Stomach smooth muscle (tissue), 2 donors: ENCODE data around the gene HTT-AS.
A peak's percentile ranks its signal among the peaks of the same experiment; 100 is the strongest.

Experiments
- H3K27ac ChIP-seq: one replicate; pipeline ENCODE4 v1.7.0; 2013; ENCODE audit warnings: mild to moderate bottlenecking, low read length, inconsistent platforms
- H3K27me3 ChIP-seq, 2 donors: one replicate each; pipeline ENCODE4 v1.7.0; 2013; ENCODE audit warnings: low read length in 2 of 2; ENCODE audit not compliant: insufficient read depth in 2 of 2, control insufficient read depth in 1 of 2
- H3K36me3 ChIP-seq, 2 donors: one replicate each; pipeline ENCODE4 v1.7.0; 2013; ENCODE audit warnings: low read length in 2 of 2; ENCODE audit not compliant: control insufficient read depth in 2 of 2, insufficient read depth in 2 of 2
- H3K4me1 ChIP-seq: one replicate; pipeline ENCODE4 v1.7.0; 2013; ENCODE audit warnings: low read length; ENCODE audit not compliant: control insufficient read depth, insufficient read depth
- H3K4me3 ChIP-seq, 2 donors: one replicate each; pipeline ENCODE4 v1.7.0; 2013; ENCODE audit warnings: low read length in 2 of 2
- H3K9ac ChIP-seq, 2 donors: one replicate each; pipeline ENCODE4 v1.7.0; 2013; ENCODE audit warnings: low read length in 2 of 2, mild to moderate bottlenecking in 1 of 2
- H3K9me3 ChIP-seq, 2 donors: one replicate each; pipeline ENCODE4 v1.7.0; 2013; ENCODE audit warnings: low read length in 2 of 2; ENCODE audit not compliant: control insufficient read depth in 2 of 2
- donor health status: healthy.
- donor health status: Pancreatic carcinoma.

HTT-AS gene

GRCh38 chr4:3074078-3074845, at the start of gene HTT-AS, which contains the start of gene HTT:
HTT-AS (minus strand) TSS chr4:3074538.
HTT (plus strand) TSS chr4:3074681; CDS start chr4:3074826, 145 bp downstream.
- Histone ChIP-seq H3K4me3 (peak within 1 kb of the TSS; percentile 77 to 92), H3K4me1 (peaks cover 17% of the 10 kb centered on the region), H3K27ac (peak within 1 kb of the TSS; percentile 55), H3K9me3 (no peaks in the 10 kb centered on the region), H3K27me3 (no peaks in the 10 kb centered on the region), H3K36me3 (no peaks in the 10 kb centered on the region), H3K9ac (peak within 1 kb of the TSS; percentile 84 to 87)

GRCh38 chr4:3123181-3123671, 48.9 kb upstream of the HTT-AS start:
- Histone ChIP-seq H3K27ac (peak overlapping the region; percentile 18), H3K36me3 (peaks cover 14 to 23% of the 10 kb centered on the region in 2 donors), H3K27me3 (no peaks in the 10 kb centered on the region), H3K4me1 (peaks cover 6% of the 10 kb centered on the region), H3K9ac (no peak overlapping the region), H3K4me3 (no peak overlapping the region), H3K9me3 (no peaks in the 10 kb centered on the region)

- H3K27ac ChIP-seq, result peak overlapping the region; percentile 70
- H3K9ac ChIP-seq, result peak overlapping the region in 1 of 2 donors; percentile 13
- no peaks in the 10 kb centered on the region for H3K27me3 ChIP-seq
- H3K36me3 ChIP-seq, result peaks cover 14 to 18% of the 10 kb centered on the region in 2 donors
- H3K4me1 ChIP-seq, result peaks cover 6% of the 10 kb centered on the region
- H3K4me3 ChIP-seq, result no peak overlapping the region
- H3K9me3 ChIP-seq, result no peaks in the 10 kb centered on the region
These were observed 47.8 kb upstream of the HTT-AS start for GRCh38 chr4:3122081-3122563.

- Histone ChIP-seq H3K27ac (peak overlapping the region; percentile 70), H3K4me1 (peaks cover 6% of the 10 kb centered on the region), H3K36me3 (peaks cover 14 to 15% of the 10 kb centered on the region in 2 donors), H3K9ac (no peak overlapping the region), H3K27me3 (no peaks in the 10 kb centered on the region), H3K4me3 (no peak overlapping the region), H3K9me3 (no peaks in the 10 kb centered on the region)
These were observed 47.3 kb upstream of the HTT-AS start for GRCh38 chr4:3121596-3121995.

GRCh38 chr4:3121110-3121509, 46.8 kb upstream of the HTT-AS start:
- peak overlapping the region; percentile 70 for H3K27ac ChIP-seq
- no peaks in the 10 kb centered on the region for H3K9me3 ChIP-seq
- H3K36me3 ChIP-seq, result peaks cover 19% of the 10 kb centered on the region in 2 donors
- H3K4me1 ChIP-seq, result peaks cover 6% of the 10 kb centered on the region
- H3K4me3 ChIP-seq, result no peak overlapping the region
- no peaks in the 10 kb centered on the region for H3K27me3 ChIP-seq
- no peak overlapping the region for H3K9ac ChIP-seq

GRCh38 chr4:3119464-3119863, 45.1 kb upstream of the HTT-AS start:
- H3K27me3 ChIP-seq, result no peaks in the 10 kb centered on the region
- no peak overlapping the region for H3K9ac ChIP-seq
- no peak overlapping the region for H3K4me3 ChIP-seq
- peaks cover 6% of the 10 kb centered on the region for H3K4me1 ChIP-seq
- no peak overlapping the region for H3K27ac ChIP-seq
- H3K36me3 ChIP-seq, result peaks cover 27 to 31% of the 10 kb centered on the region in 2 donors
- no peaks in the 10 kb centered on the region for H3K9me3 ChIP-seq

GRCh38 chr4:3118312-3118711, 44.0 kb upstream of the HTT-AS start:
- Histone ChIP-seq H3K27me3 (no peaks in the 10 kb centered on the region), H3K9me3 (no peaks in the 10 kb centered on the region), H3K9ac (no peak overlapping the region), H3K36me3 (peaks cover 29 to 31% of the 10 kb centered on the region in 2 donors), H3K4me1 (peaks cover 6% of the 10 kb centered on the region), H3K4me3 (no peak overlapping the region), H3K27ac (no peak overlapping the region)

- no peaks in the 10 kb centered on the region for H3K9me3 ChIP-seq
- no peak overlapping the region for H3K27ac ChIP-seq
- H3K4me3 ChIP-seq, result no peak overlapping the region
- no peak overlapping the region for H3K9ac ChIP-seq
- H3K4me1 ChIP-seq, result peaks cover 1% of the 10 kb centered on the region
- H3K27me3 ChIP-seq, result no peaks in the 10 kb centered on the region
- peaks cover 29 to 34% of the 10 kb centered on the region in 2 donors for H3K36me3 ChIP-seq
These were observed 42.6 kb upstream of the HTT-AS start for GRCh38 chr4:3116955-3117354.

GRCh38 chr4:3115637-3116270, 41.4 kb upstream of the HTT-AS start:
- no peak overlapping the region for H3K9ac ChIP-seq
- H3K4me1 ChIP-seq, result peaks cover 5% of the 10 kb centered on the region
- H3K27ac ChIP-seq, result no peak overlapping the region
- peaks cover 31% of the 10 kb centered on the region in 2 donors for H3K36me3 ChIP-seq
- no peaks in the 10 kb centered on the region for H3K9me3 ChIP-seq
- H3K4me3 ChIP-seq, result no peak overlapping the region
- no peaks in the 10 kb centered on the region for H3K27me3 ChIP-seq

- Histone ChIP-seq H3K9ac (no peak overlapping the region), H3K27me3 (no peaks in the 10 kb centered on the region), H3K4me3 (no peak overlapping the region), H3K27ac (no peak overlapping the region), H3K4me1 (peaks cover 5% of the 10 kb centered on the region), H3K9me3 (no peaks in the 10 kb centered on the region), H3K36me3 (peaks cover 31 to 37% of the 10 kb centered on the region in 2 donors)
These were observed 40.0 kb upstream of the HTT-AS start for GRCh38 chr4:3114377-3114776.
